ENCODE measurements around the gene TAF1A.
"Not testable (repeated sequence)": the region's sequence is repeated elsewhere in the genome, so short reads cannot be mapped to it uniquely, and the experiment has no call there.

Gene TAF1A

GRCh38 chr1:222589462-222590302 lies at the start of gene TAF1A:
TSS of gene TAF1A (minus strand) at chr1:222589933.
- DNase-seq (ENCODE audit: low read depth, low spot score) = peak; percentile 68

GRCh38 chr1:222634180-222635013 lies 44.7 kb upstream of the TAF1A start:
- DNase-seq (ENCODE audit: low read depth, low spot score) = peak; percentile 54

GRCh38 chr1:222632749-222633148 lies 43.0 kb upstream of the TAF1A start:
- DNase-seq (ENCODE audit: low read depth, low spot score) = no peak

- no peak for DNase-seq (ENCODE audit: low read depth, low spot score)
Measured at GRCh38 chr1:222631611-222632208, 42.0 kb upstream of the TAF1A start.

GRCh38 chr1:222629921-222630535 lies 40.3 kb upstream of the TAF1A start:
- no peak for DNase-seq (ENCODE audit: low read depth, low spot score)

- no peak for DNase-seq (ENCODE audit: low read depth, low spot score)
Measured at GRCh38 chr1:222627232-222627631, 37.5 kb upstream of the TAF1A start.

- no peak for DNase-seq (ENCODE audit: low read depth, low spot score)
Measured at GRCh38 chr1:222624214-222624613, 34.5 kb upstream of the TAF1A start.

GRCh38 chr1:222623458-222623857 lies 33.7 kb upstream of the TAF1A start:
- no peak for DNase-seq (ENCODE audit: low read depth, low spot score)

GRCh38 chr1:222622765-222623164 lies 33.0 kb upstream of the TAF1A start:
- no peak for DNase-seq (ENCODE audit: low read depth, low spot score)

- no peak for DNase-seq (ENCODE audit: low read depth, low spot score)
Measured at GRCh38 chr1:222620566-222620965, 30.8 kb upstream of the TAF1A start.

GRCh38 chr1:222618880-222619596 lies 29.3 kb upstream of the TAF1A start:
- no peak for DNase-seq (ENCODE audit: low read depth, low spot score)

- peak; percentile 35 for DNase-seq (ENCODE audit: low read depth, low spot score)
Measured at GRCh38 chr1:222618001-222618879, 28.5 kb upstream of the TAF1A start, which contains the start of gene MIA3. TSS of gene MIA3 (plus strand) at chr1:222618097. CDS start at chr1:222618111, 14 bp downstream.

GRCh38 chr1:222617367-222617951 lies 27.7 kb upstream of the TAF1A start:
- peak; percentile 75 for DNase-seq (ENCODE audit: low read depth, low spot score)

GRCh38 chr1:222616525-222616924 lies 26.8 kb upstream of the TAF1A start:
- no peak for DNase-seq (ENCODE audit: low read depth, low spot score)

- DNase-seq (ENCODE audit: low read depth, low spot score) = no peak
Measured at GRCh38 chr1:222613627-222614026, 23.9 kb upstream of the TAF1A start.

GRCh38 chr1:222610728-222611127 lies 21.0 kb upstream of the TAF1A start:
- DNase-seq (ENCODE audit: low read depth, low spot score) = no peak

- not testable (repeated sequence) for DNase-seq (ENCODE audit: low read depth, low spot score)
Measured at GRCh38 chr1:222609111-222609510, 19.4 kb upstream of the TAF1A start.

GRCh38 chr1:222606757-222607156 lies 17.0 kb upstream of the TAF1A start:
- no peak for DNase-seq (ENCODE audit: low read depth, low spot score)

GRCh38 chr1:222601257-222601656 lies 11.5 kb upstream of the TAF1A start:
- DNase-seq (ENCODE audit: low read depth, low spot score) = no peak

GRCh38 chr1:222600281-222600680 lies 10.5 kb upstream of the TAF1A start:
- DNase-seq (ENCODE audit: low read depth, low spot score) = no peak

Measured in activated naive CD8-positive, alpha-beta T cell treated with anti-CD3 and anti-CD28 coated beads, Interleukin-2, amount 50 U/mL, for 16 hours (primary cell).